ENCODE data around the gene ITPKC.
"Not testable (repeated sequence)": the region's sequence is repeated elsewhere in the genome, so short reads cannot be mapped to it uniquely, and the experiment has no call there.

ITPKC gene

GRCh38 chr19:40721140-40721486 is 4.2 kb downstream of the ITPKC start:
- H3K4me3 ChIP-seq (ENCODE audit: low read length) = peak overlapping the region; percentile 28

DNA sequence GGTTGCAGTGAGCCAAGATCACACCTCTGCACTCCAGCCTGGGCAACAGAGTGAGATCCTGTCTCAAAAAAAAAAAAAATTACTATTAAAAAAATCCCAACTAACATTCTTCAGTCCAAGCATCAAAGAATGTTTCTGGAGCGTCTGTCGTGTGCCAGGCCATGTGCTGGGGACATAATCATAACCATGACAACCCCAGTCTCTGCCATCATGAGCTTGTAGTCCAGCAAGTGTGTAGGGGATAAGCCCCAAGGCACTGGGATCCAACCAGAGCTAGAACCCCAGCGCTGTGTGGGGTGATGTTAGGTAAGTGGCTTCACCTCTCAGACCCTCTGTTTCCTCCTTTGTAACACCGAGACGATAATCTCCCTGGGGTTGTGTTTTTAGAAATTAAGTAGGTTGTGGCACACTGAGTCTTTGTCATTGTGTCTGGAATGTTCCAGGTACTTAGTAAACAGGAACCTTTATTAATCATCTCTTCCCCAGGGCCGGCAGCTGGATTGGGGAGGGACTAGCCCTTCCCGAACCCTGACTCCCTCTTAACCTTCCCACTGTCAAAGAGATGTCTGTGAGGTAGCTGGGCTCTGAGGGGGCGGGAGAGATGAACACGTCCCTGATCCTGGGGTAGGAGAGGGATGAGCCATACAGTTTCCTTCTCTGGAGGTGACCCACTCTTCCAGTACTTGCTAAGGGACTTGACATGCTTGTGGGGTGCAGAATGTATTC is 5.2 kb downstream of the ITPKC start:
- peaks cover 33% of the 10 kb centered on the region for H3K4me1 ChIP-seq (ENCODE audit: control insufficient read depth, insufficient read depth, low read length)
- no peaks in the 10 kb centered on the region for H3K27me3 ChIP-seq (ENCODE audit: control insufficient read depth, insufficient read depth, low read length)
- no peaks in the 10 kb centered on the region for H3K9me3 ChIP-seq (ENCODE audit: control insufficient read depth, low read length)
- H3K36me3 ChIP-seq (ENCODE audit: control insufficient read depth, insufficient read depth, low read length) = no peaks in the 10 kb centered on the region
- H3K9ac ChIP-seq (ENCODE audit: low read length) = no peak overlapping the region
- H3K4me3 ChIP-seq (ENCODE audit: low read length) = no peak overlapping the region

More at GRCh38 chr19:40721140-40721486, 4.2 kb downstream of the ITPKC start:
- Histone ChIP-seq H3K4me1 (ENCODE audit: control insufficient read depth, insufficient read depth, low read length) (peaks cover 36% of the 10 kb centered on the region), H3K9ac (ENCODE audit: low read length) (peak overlapping the region; percentile 67), H3K27me3 (ENCODE audit: control insufficient read depth, insufficient read depth, low read length) (no peaks in the 10 kb centered on the region), H3K9me3 (ENCODE audit: control insufficient read depth, low read length) (no peaks in the 10 kb centered on the region), H3K36me3 (ENCODE audit: control insufficient read depth, insufficient read depth, low read length) (no peaks in the 10 kb centered on the region)

- Histone ChIP-seq H3K36me3 (ENCODE audit: control insufficient read depth, insufficient read depth, low read length) (no peaks in the 10 kb centered on the region), H3K4me1 (ENCODE audit: control insufficient read depth, insufficient read depth, low read length) (peaks cover 28% of the 10 kb centered on the region), H3K9ac (ENCODE audit: low read length) (no peak overlapping the region), H3K9me3 (ENCODE audit: control insufficient read depth, low read length) (no peaks in the 10 kb centered on the region), H3K4me3 (ENCODE audit: low read length) (no peak overlapping the region), H3K27me3 (ENCODE audit: control insufficient read depth, insufficient read depth, low read length) (no peaks in the 10 kb centered on the region)
Measured at GRCh38 chr19:40723661-40724254, 6.8 kb downstream of the ITPKC start.

DNA sequence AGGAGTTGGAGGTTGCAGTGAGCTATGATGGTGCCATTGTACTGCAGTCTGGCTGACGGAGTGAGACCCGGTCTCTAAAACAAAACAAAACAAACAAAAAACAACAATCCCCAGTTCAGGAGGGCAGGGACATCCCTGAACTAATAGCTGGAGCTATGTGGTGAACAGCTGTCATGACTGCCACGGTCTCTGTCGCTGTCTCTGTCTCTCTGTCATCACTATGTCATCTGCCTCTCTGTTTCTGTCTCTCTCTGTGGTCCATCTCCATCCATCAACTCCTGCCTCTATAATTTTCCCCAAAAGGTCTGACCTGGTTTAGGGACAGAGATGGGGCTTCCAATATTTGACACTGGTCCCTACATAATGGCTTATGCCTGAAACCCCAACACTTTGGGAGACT is 7.4 kb downstream of the ITPKC start:
- Histone ChIP-seq H3K4me3 (ENCODE audit: low read length) (no peak overlapping the region), H3K9ac (ENCODE audit: low read length) (no peak overlapping the region), H3K36me3 (ENCODE audit: control insufficient read depth, insufficient read depth, low read length) (no peaks in the 10 kb centered on the region), H3K4me1 (ENCODE audit: control insufficient read depth, insufficient read depth, low read length) (peaks cover 25% of the 10 kb centered on the region), H3K27me3 (ENCODE audit: control insufficient read depth, insufficient read depth, low read length) (no peaks in the 10 kb centered on the region), H3K9me3 (ENCODE audit: control insufficient read depth, low read length) (no peaks in the 10 kb centered on the region)

GRCh38 chr19:40724855-40725254 is 7.9 kb downstream of the ITPKC start:
- Histone ChIP-seq H3K27me3 (ENCODE audit: control insufficient read depth, insufficient read depth, low read length) (no peaks in the 10 kb centered on the region), H3K36me3 (ENCODE audit: control insufficient read depth, insufficient read depth, low read length) (no peaks in the 10 kb centered on the region), H3K4me1 (ENCODE audit: control insufficient read depth, insufficient read depth, low read length) (peaks cover 20% of the 10 kb centered on the region), H3K9ac (ENCODE audit: low read length) (no peak overlapping the region), H3K9me3 (ENCODE audit: control insufficient read depth, low read length) (no peaks in the 10 kb centered on the region), H3K4me3 (ENCODE audit: low read length) (no peak overlapping the region)

DNA sequence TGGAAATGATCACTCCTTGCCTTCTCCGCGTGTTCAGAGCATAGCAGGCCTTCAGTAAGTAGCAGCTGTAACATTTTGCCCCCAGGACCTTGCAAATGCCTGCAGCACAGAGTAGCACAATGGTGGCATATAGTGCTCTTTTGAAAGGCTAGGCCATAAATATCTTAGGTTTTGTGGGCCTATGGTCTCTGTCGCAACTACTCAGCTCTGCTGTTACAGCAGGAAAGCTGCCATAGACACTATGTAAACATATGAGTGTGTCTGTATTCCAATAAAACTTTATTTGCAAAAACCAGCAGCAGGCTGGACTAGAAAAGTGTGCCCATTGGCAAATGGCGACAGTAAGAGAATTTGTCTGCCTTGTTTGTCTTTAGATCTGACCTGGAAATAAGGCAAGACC is 9.4 kb downstream of the ITPKC start:
- Histone ChIP-seq H3K4me1 (ENCODE audit: control insufficient read depth, insufficient read depth, low read length) (peaks cover 6% of the 10 kb centered on the region), H3K4me3 (ENCODE audit: low read length) (no peak overlapping the region), H3K27me3 (ENCODE audit: control insufficient read depth, insufficient read depth, low read length) (no peaks in the 10 kb centered on the region), H3K9ac (ENCODE audit: low read length) (no peak overlapping the region), H3K36me3 (ENCODE audit: control insufficient read depth, insufficient read depth, low read length) (peaks cover 4% of the 10 kb centered on the region), H3K9me3 (ENCODE audit: control insufficient read depth, low read length) (no peaks in the 10 kb centered on the region)

GRCh38 chr19:40730065-40730464 is 13.2 kb downstream of the ITPKC start:
- not testable (repeated sequence) for H3K27me3 ChIP-seq (ENCODE audit: control insufficient read depth, insufficient read depth, low read length); H3K4me3 ChIP-seq (ENCODE audit: low read length); H3K9me3 ChIP-seq (ENCODE audit: control insufficient read depth, low read length); H3K36me3 ChIP-seq (ENCODE audit: control insufficient read depth, insufficient read depth, low read length); H3K4me1 ChIP-seq (ENCODE audit: control insufficient read depth, insufficient read depth, low read length); H3K9ac ChIP-seq (ENCODE audit: low read length)

GRCh38 chr19:40732304-40732703 is 15.4 kb downstream of the ITPKC start:
- H3K9ac ChIP-seq (ENCODE audit: low read length); H3K9me3 ChIP-seq (ENCODE audit: control insufficient read depth, low read length); H3K27me3 ChIP-seq (ENCODE audit: control insufficient read depth, insufficient read depth, low read length); H3K4me3 ChIP-seq (ENCODE audit: low read length): not testable (repeated sequence)
- Histone ChIP-seq H3K36me3 (ENCODE audit: control insufficient read depth, insufficient read depth, low read length) (peaks cover 15% of the 10 kb centered on the region), H3K4me1 (ENCODE audit: control insufficient read depth, insufficient read depth, low read length) (peaks cover 16% of the 10 kb centered on the region)

- H3K27me3 ChIP-seq (ENCODE audit: control insufficient read depth, insufficient read depth, low read length) = no peaks in the 10 kb centered on the region
- H3K9ac ChIP-seq (ENCODE audit: low read length) = no peak overlapping the region
- no peaks in the 10 kb centered on the region for H3K9me3 ChIP-seq (ENCODE audit: control insufficient read depth, low read length)
- H3K36me3 ChIP-seq (ENCODE audit: control insufficient read depth, insufficient read depth, low read length) = peaks cover 19% of the 10 kb centered on the region
- peaks cover 16% of the 10 kb centered on the region for H3K4me1 ChIP-seq (ENCODE audit: control insufficient read depth, insufficient read depth, low read length)
- H3K4me3 ChIP-seq (ENCODE audit: low read length) = no peak overlapping the region
Measured at GRCh38 chr19:40733149-40733548, 16.2 kb downstream of the ITPKC start.

GRCh38 chr19:40735013-40735771 is 18.3 kb downstream of the ITPKC start:
- peaks cover 16% of the 10 kb centered on the region for H3K4me1 ChIP-seq (ENCODE audit: control insufficient read depth, insufficient read depth, low read length)
- H3K9me3 ChIP-seq (ENCODE audit: control insufficient read depth, low read length) = no peaks in the 10 kb centered on the region
- H3K27me3 ChIP-seq (ENCODE audit: control insufficient read depth, insufficient read depth, low read length) = no peaks in the 10 kb centered on the region
- no peak overlapping the region for H3K4me3 ChIP-seq (ENCODE audit: low read length)
- H3K9ac ChIP-seq (ENCODE audit: low read length) = no peak overlapping the region
- H3K36me3 ChIP-seq (ENCODE audit: control insufficient read depth, insufficient read depth, low read length) = peaks cover 19% of the 10 kb centered on the region

- Histone ChIP-seq H3K36me3 (ENCODE audit: control insufficient read depth, insufficient read depth, low read length) (peaks cover 14% of the 10 kb centered on the region), H3K9me3 (ENCODE audit: control insufficient read depth, low read length) (no peaks in the 10 kb centered on the region), H3K4me3 (ENCODE audit: low read length) (no peak overlapping the region), H3K9ac (ENCODE audit: low read length) (no peak overlapping the region), H3K4me1 (ENCODE audit: control insufficient read depth, insufficient read depth, low read length) (peaks cover 16% of the 10 kb centered on the region), H3K27me3 (ENCODE audit: control insufficient read depth, insufficient read depth, low read length) (no peaks in the 10 kb centered on the region)
Measured at GRCh38 chr19:40736661-40737060, 19.7 kb downstream of the ITPKC start.

GRCh38 chr19:40737102-40737644 is 20.3 kb downstream of the ITPKC start:
- no peak overlapping the region for H3K9ac ChIP-seq (ENCODE audit: low read length)
- H3K4me3 ChIP-seq (ENCODE audit: low read length) = no peak overlapping the region
- H3K9me3 ChIP-seq (ENCODE audit: control insufficient read depth, low read length) = no peaks in the 10 kb centered on the region
- H3K36me3 ChIP-seq (ENCODE audit: control insufficient read depth, insufficient read depth, low read length) = peaks cover 14% of the 10 kb centered on the region
- H3K27me3 ChIP-seq (ENCODE audit: control insufficient read depth, insufficient read depth, low read length) = no peaks in the 10 kb centered on the region
- H3K4me1 ChIP-seq (ENCODE audit: control insufficient read depth, insufficient read depth, low read length) = peaks cover 16% of the 10 kb centered on the region
